Glutamatergic neuron (in vitro differentiated cells): Measurements from ENCODE around the gene KIAA1191. TPM values are rescaled to one million over a fixed set of nuclear protein-coding genes. Genes with fewer than 3 reads are reported as not detected.
"Not testable (repeated sequence)": the region's sequence is repeated elsewhere in the genome, so short reads cannot be mapped to it uniquely, and the experiment has no call there.

Experiments used
- DNase-seq: peaks from one replicate; pipeline ENCODE4 v3.0.0; 2022
- H3K27ac Mint-ChIP-seq: one replicate; pipeline ENCODE4 v1.8.0; 2020; ENCODE audit warnings: mild to moderate bottlenecking, mixed read lengths, inconsistent platforms; ENCODE audit not compliant: unreplicated experiment
- H3K27me3 Mint-ChIP-seq: one replicate; pipeline ENCODE4 v1.8.0; 2020; ENCODE audit warnings: mild to moderate bottlenecking, moderate library complexity, mixed read lengths, inconsistent platforms; ENCODE audit not compliant: unreplicated experiment
- H3K36me3 Mint-ChIP-seq: one replicate; pipeline ENCODE4 v1.8.0; 2020; ENCODE audit warnings: mild to moderate bottlenecking, mixed read lengths, inconsistent platforms; ENCODE audit not compliant: unreplicated experiment
- H3K4me1 Mint-ChIP-seq: one replicate; pipeline ENCODE4 v1.8.0; 2020; ENCODE audit warnings: mild to moderate bottlenecking, low read depth, mixed read lengths, inconsistent platforms; ENCODE audit not compliant: unreplicated experiment
- H3K4me3 Mint-ChIP-seq: one replicate; pipeline ENCODE4 v1.8.0; 2020; ENCODE audit warnings: mild to moderate bottlenecking, mixed read lengths, inconsistent platforms; ENCODE audit not compliant: unreplicated experiment
- H3K9me3 Mint-ChIP-seq: one replicate; pipeline ENCODE4 v1.8.0; 2020; ENCODE audit warnings: mild to moderate bottlenecking, moderate library complexity, mixed read lengths, inconsistent platforms; ENCODE audit not compliant: unreplicated experiment
- total RNA-seq: library from RNA; stranded (reverse); fragmentation: NEBNext Ultra II Directional; extraction: Animal tissue kit (Norgen Biotek cat#: 25700); gene quantifications from one replicate; pipeline ENCODE4 v1.2.1, GENCODE V29; 2021; ENCODE audit not compliant: unreplicated experiment
- TF ChIP-seq, protein P1 (sequence below): fragments of 200-600 bp; sonication (generic); IDR thresholded peaks from one replicate; pipeline ENCODE4 v1.5.0; 2021; ENCODE audit not compliant: partially characterized antibody, unreplicated experiment

Gene KIAA1191
- total RNA-seq, 1 donor from 2014 or later = 203 TPM

DNA sequence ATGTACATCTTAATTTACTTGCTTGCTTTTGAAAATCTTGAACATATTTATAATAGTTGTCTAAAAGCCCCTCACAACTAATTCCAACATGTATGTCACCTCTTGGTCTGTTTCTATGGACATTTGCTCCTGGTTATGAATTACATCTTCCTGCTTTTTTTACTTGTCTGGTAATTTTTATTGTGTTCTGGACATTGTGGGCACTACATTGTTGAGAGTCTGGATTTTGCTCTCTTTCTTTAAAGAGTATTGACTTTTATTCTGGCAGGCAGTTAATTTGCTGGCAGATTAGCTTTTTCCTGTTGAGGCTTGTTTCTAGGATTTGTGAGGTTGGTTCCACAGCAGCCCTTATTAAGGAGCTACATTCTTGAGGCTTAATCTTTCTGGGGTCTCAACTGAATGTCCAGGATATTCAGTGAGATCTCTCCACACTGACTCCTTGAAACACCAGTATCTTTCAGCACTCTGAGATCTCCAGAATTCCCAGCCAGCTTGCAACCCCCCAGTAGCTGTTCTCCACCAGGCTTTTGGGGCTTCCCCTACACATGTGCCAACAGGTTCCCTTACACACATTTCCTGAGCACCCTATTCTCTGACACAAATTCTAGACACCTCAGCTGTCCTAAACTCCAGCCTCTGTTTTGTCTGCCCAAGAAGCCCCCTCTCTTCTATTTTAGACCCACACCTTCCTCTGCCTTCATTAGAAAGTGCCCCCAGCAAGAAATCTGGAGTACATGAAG lies 27.4 kb downstream of the KIAA1191 start:
- Mint-ChIP-seq H3K27ac (no peak overlapping the region), H3K9me3 (no peaks in the 10 kb centered on the region), H3K36me3 (peaks cover 7% of the 10 kb centered on the region), H3K4me3 (no peak overlapping the region), H3K27me3 (peaks cover 2% of the 10 kb centered on the region), H3K4me1 (no peaks in the 10 kb centered on the region)
- no peak for DNase-seq
- TF ChIP-seq, protein P1, sequence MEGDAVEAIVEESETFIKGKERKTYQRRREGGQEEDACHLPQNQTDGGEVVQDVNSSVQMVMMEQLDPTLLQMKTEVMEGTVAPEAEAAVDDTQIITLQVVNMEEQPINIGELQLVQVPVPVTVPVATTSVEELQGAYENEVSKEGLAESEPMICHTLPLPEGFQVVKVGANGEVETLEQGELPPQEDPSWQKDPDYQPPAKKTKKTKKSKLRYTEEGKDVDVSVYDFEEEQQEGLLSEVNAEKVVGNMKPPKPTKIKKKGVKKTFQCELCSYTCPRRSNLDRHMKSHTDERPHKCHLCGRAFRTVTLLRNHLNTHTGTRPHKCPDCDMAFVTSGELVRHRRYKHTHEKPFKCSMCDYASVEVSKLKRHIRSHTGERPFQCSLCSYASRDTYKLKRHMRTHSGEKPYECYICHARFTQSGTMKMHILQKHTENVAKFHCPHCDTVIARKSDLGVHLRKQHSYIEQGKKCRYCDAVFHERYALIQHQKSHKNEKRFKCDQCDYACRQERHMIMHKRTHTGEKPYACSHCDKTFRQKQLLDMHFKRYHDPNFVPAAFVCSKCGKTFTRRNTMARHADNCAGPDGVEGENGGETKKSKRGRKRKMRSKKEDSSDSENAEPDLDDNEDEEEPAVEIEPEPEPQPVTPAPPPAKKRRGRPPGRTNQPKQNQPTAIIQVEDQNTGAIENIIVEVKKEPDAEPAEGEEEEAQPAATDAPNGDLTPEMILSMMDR = no peak

DNA sequence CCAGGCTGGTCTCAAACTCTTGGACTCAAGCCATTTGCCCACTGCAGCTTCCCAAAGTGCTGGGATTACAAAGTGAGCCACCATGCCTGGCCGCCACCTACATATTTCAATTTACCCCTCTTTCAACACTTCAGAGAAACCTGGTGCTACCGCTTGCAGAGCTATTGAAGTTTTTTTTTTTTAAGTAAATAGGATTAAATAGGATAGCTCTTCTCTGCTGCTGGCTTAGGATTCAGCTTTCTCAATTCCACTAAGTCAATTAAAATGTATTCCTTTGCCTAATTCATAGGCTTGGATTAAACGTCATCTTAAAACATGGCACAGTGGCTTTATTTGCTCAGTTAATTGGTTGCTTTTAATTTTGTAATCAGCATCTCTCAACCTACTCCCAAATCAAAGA lies 41.0 kb downstream of the KIAA1191 start:
- TF ChIP-seq, protein P1 = no peak
- Mint-ChIP-seq H3K36me3 (no peaks in the 10 kb centered on the region), H3K4me3 (no peak overlapping the region), H3K27me3 (no peaks in the 10 kb centered on the region), H3K4me1 (no peaks in the 10 kb centered on the region), H3K27ac (no peak overlapping the region), H3K9me3 (no peaks in the 10 kb centered on the region)
- DNase-seq = no peak

DNA sequence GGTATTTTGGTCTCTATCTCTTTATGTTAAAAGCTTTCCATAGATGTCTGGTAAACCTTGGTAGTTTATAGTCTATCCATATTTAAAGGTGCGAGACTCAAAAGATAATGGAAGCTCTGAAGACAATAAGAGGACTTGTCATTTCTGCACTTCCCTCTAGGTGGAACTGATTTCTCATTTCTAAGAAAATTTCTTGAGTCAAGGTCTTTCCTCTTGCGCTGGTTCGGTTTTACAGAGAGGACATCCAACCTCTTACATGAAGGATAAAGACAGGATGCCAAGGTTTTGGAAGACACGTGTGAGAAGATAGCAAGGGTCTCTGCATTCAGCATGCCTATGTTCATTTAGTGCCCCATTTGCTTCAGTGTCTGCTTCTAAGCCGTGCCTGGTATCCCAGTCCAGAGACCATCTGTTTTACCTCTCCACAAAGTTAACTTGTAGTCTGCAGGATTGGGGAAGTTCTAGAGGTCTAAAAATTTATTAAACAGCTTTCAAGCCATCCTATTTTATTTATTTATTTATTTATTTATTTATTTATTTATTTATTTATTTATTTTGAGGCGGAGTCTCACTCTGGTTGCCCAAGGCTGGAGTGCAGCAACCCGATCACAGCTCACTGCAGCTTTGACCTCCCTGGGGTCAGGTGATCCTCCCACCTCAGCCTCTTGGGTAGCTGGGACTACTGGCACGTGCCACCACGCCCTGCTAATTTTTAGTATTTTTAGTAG lies 41.6 kb downstream of the KIAA1191 start:
- Mint-ChIP-seq H3K9me3 (no peaks in the 10 kb centered on the region), H3K27ac (no peak overlapping the region)

DNA sequence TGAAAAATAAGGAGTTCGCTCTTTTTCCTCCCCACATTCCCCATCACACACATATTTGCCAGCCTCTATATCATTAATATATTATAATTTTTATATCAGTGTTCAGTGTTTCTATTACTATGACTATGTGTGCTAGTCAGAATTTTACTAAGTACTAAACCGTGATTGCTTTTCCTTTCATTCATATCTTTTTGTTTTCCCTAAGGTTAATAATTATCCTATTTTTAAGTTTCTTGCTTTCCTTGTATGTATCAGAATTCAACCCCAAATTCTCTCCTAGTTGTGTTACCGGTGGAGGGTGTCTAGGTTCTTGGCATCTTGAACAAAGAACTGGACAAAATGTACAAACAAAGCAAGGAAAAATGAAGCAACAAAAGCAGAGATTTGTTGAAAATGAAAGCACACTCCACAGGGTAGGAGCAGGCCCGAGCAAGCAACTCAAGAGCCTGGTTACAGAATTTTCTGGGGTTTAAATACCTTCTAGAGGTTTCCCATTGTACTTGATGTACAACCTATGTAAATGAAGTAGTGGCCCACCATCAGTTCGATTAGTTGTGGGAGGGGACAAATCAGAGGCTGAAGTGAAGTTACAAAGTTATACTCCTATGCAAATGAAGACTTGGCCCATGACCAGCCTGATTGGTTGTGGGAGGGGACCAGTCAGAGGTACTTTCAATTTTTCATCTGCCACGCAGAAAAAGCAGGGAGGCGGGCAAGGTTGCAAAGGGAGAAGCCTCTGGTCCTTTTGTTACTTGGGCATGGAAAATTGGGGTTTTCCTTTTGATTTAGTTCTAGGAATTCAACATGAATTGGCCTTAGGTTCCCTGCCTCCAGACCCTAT lies 43.8 kb downstream of the KIAA1191 start:
- Mint-ChIP-seq H3K4me1 (no peaks in the 10 kb centered on the region), H3K36me3 (peaks cover 4% of the 10 kb centered on the region), H3K9me3 (no peaks in the 10 kb centered on the region), H3K27me3 (no peaks in the 10 kb centered on the region), H3K27ac (no peak overlapping the region), H3K4me3 (no peak overlapping the region)
- TF ChIP-seq, protein P1 = no peak
- DNase-seq = no peak

More for the DNA sequence above, 41.6 kb downstream of the KIAA1191 start:
- DNase-seq = no peak
- H3K4me3 Mint-ChIP-seq = no peak overlapping the region
- H3K4me1 Mint-ChIP-seq = no peaks in the 10 kb centered on the region
- TF ChIP-seq, protein P1 = peak; percentile 38
- peaks cover 4% of the 10 kb centered on the region for H3K36me3 Mint-ChIP-seq
- H3K27me3 Mint-ChIP-seq = no peaks in the 10 kb centered on the region

DNA sequence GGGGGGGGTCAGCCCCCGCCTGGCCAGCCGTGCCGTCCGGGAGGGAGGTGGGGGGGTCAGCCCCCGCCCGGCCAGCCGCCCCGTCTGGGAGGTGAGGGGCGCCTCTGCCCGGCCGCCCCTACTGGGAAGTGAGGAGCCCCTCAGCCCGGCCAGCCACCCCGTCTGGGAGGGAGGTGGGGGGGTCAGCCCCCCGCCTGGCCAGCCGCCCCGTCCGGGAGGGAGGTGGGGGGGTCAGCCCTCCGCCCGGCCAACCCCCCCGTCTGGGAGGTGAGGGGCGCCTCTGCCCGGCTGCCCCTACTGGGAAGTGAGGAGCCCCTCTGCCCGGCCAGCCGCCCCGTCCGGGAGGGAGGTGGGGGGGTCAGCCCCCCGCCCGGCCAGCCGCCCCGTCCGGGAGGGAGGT lies 56.2 kb downstream of the KIAA1191 start:
- not testable (repeated sequence) for H3K4me3 Mint-ChIP-seq, H3K4me1 Mint-ChIP-seq, DNase-seq, H3K27me3 Mint-ChIP-seq, H3K9me3 Mint-ChIP-seq, H3K27ac Mint-ChIP-seq
- H3K36me3 Mint-ChIP-seq = peaks cover 20% of the 10 kb centered on the region
